GM18519 (cell line): ENCODE measurements around the gene PCDHA2.
"Not testable (repeated sequence)": the region's sequence is repeated elsewhere in the genome, so short reads cannot be mapped to it uniquely, and the experiment has no call there.

Experiments
- ATAC-seq: cut with Tn5 transposase; IDR thresholded peaks from one replicate; pipeline ENCODE4 v1.9.1; 2021; ENCODE audit warnings: mild to moderate bottlenecking, moderate library complexity; ENCODE audit not compliant: unreplicated experiment, low FRiP score

Gene PCDHA2

GRCh38 chr5:140794595-140795258 lies at the start of gene PCDHA2:
Gene PCDHA2, plus strand, starts transcription at chr5:140794852.
- ATAC-seq, result no peak

- ATAC-seq, result no peak
Measured at GRCh38 chr5:140753561-140753960, 41.1 kb upstream of the PCDHA2 start.

- no peak for ATAC-seq
Measured at GRCh38 chr5:140764177-140764973, 30.3 kb upstream of the PCDHA2 start.

- no peak for ATAC-seq
Measured at GRCh38 chr5:140767444-140767843, 27.2 kb upstream of the PCDHA2 start.

- ATAC-seq, result no peak
Measured at GRCh38 chr5:140780512-140780911, 14.1 kb upstream of the PCDHA2 start.

- ATAC-seq, result no peak
Measured at GRCh38 chr5:140785905-140786686, 8.6 kb upstream of the PCDHA2 start, which contains the start of gene PCDHA1. Gene PCDHA1, plus strand, starts transcription at chr5:140786140.

- ATAC-seq, result not testable (repeated sequence)
Measured at GRCh38 chr5:140787422-140787821, 7.2 kb upstream of the PCDHA2 start.

GRCh38 chr5:140787849-140788504 lies 6.7 kb upstream of the PCDHA2 start:
- not testable (repeated sequence) for ATAC-seq

GRCh38 chr5:140791089-140791488 lies 3.6 kb upstream of the PCDHA2 start:
- no peak for ATAC-seq

GRCh38 chr5:140795259-140795641 lies 598 bp downstream of the PCDHA2 start:
- ATAC-seq, result no peak

GRCh38 chr5:140796072-140796717 lies 1.5 kb downstream of the PCDHA2 start:
- not testable (repeated sequence) for ATAC-seq

- ATAC-seq, result no peak
Measured at GRCh38 chr5:140796718-140797095, 2.1 kb downstream of the PCDHA2 start.

GRCh38 chr5:140800816-140801493 lies 6.3 kb downstream of the PCDHA2 start, which contains the start of gene PCDHA3:
Gene PCDHA3, plus strand, starts transcription at chr5:140801057.
- no peak for ATAC-seq

- ATAC-seq, result no peak
Measured at GRCh38 chr5:140801494-140801841, 6.8 kb downstream of the PCDHA2 start.

- ATAC-seq, result not testable (repeated sequence)
Measured at GRCh38 chr5:140802381-140802780, 7.7 kb downstream of the PCDHA2 start.

GRCh38 chr5:140802781-140803271 lies 8.2 kb downstream of the PCDHA2 start:
- no peak for ATAC-seq

GRCh38 chr5:140806834-140807775 lies 12.5 kb downstream of the PCDHA2 start, which contains the start of gene PCDHA4:
Gene PCDHA4, plus strand, starts transcription at chr5:140807068.
- ATAC-seq, result no peak

- ATAC-seq, result not testable (repeated sequence)
Measured at GRCh38 chr5:140808241-140808888, 13.7 kb downstream of the PCDHA2 start.
